Body of pancreas (tissue), 4 donors: Measurements from ENCODE around the gene NTS. TPM values are rescaled to one million over a fixed set of nuclear protein-coding genes. Genes with fewer than 3 reads are reported as not detected.

ENCODE experiments used
- ATAC-seq: fragments of 150-250 bp; one replicate; pipeline ENCODE4 v1.9.1; 2016
- DNase-seq, 4 donors: peaks; one replicate each; pipeline ENCODE4 v3.0.0-alpha.2; 2019
- H3K27ac ChIP-seq, 4 donors: fragments of 200-600 bp; sonication (generic); 1 replicate in 3 of 4; 2 replicates in 1 of 4; pipeline versions ENCODE4 v1.5.1 to v1.6.1; 2016 to 2019; ENCODE audit warnings: mild to moderate bottlenecking in 1 of 4, mixed read lengths in 1 of 4, moderate library complexity in 1 of 4
- H3K27me3 ChIP-seq, 2 donors: fragments of 200-600 bp; sonication (generic); one replicate each; pipeline ENCODE4 v1.6.0; 2016; ENCODE audit warnings: mild to moderate bottlenecking in 1 of 2
- H3K36me3 ChIP-seq, 2 donors: fragments of 200-600 bp; sonication (generic); replicated peaks in 1 of 2; 2 replicates each; pipeline ENCODE4 v1.5.1; 2016; ENCODE audit warnings: low read depth in 2 of 2; ENCODE audit not compliant: insufficient read depth in 1 of 2
- H3K4me1 ChIP-seq: fragments of 200-600 bp; sonication (generic); one replicate; pipeline ENCODE4 v1.6.0; 2016
- H3K4me3 ChIP-seq, 2 donors: fragments of 200-600 bp; sonication (generic); 1 replicate in 1 of 2; 2 replicates in 1 of 2; pipeline ENCODE4 v1.5.1; 2016 to 2019
- H3K9me3 ChIP-seq, 3 donors: fragments of 200-600 bp; sonication (generic); 1 replicate in 2 of 3; 2 replicates in 1 of 3; pipeline ENCODE4 v1.5.1; 2016
- CTCF ChIP-seq, 7 experiments: fragments of 450-650 bp in 4 of 7; fragments of 200-600 bp in 3 of 7; sonication (generic) in 3 of 7; IDR thresholded peaks; one replicate each; pipeline ENCODE4 v1.5.1; 2016 to 2019; ENCODE audit warnings: antibody characterized with exemption in 7 of 7
- POLR2A ChIP-seq, 3 donors: fragments of 450-650 bp; IDR thresholded peaks; one replicate each; pipeline ENCODE4 v1.6.1; 2016; ENCODE audit warnings: antibody characterized with exemption in 3 of 3, mild to moderate bottlenecking in 2 of 3
- WGBS, 2 donors: methylation state at CpG; one replicate each; pipeline ENCODE4 v1.1.5; 2017; 5-methylcytosine and 5-hydroxymethylcytosine counted together
- intact Hi-C: fragments of 100-400 bp; cut with DNase I; formaldehyde crosslinking; loops from one replicate; pipeline ENCODE4 v1.15.1; 2023
- total RNA-seq, 2 donors: library from RNA; depleted of rRNA; stranded (reverse); fragments of >200 nt; gene quantifications; one replicate each; pipeline ENCODE4 v1.1.0, GENCODE V29; 2016

The NTS gene
- total RNA-seq = 1 to 10 TPM in 1 of 2 donors, not detected in 1; 1.3 TPM

- no peaks in the 10 kb centered on the region for H3K36me3 ChIP-seq
- no peak within 1 kb of the TSS for H3K27ac ChIP-seq
- H3K9me3 ChIP-seq = no peaks in the 10 kb centered on the region
- TF ChIP-seq POLR2A (IDR thresholded peaks at IDR 0.05) (no peak), CTCF (IDR thresholded peaks at IDR 0.05) (no peak)
- no peaks in the 10 kb centered on the region for H3K27me3 ChIP-seq
- intact Hi-C loops = loop anchor here (5.0 kb wide), 1 partner anchor 397 kb away; no protein-coding TSS in a partner anchor
- H3K4me1 ChIP-seq = no peaks in the 10 kb centered on the region
- WGBS, 2 donors = 27 to 32% methylated on average over 3 of the region's 3 CpGs
- no peak for ATAC-seq
- no peak for DNase-seq
- no peak within 1 kb of the TSS for H3K4me3 ChIP-seq
Observed at GRCh38 chr12:85874031-85874461, at the start of gene NTS. NTS (plus strand) TSS chr12:85874295; CDS start chr12:85874404, 109 bp downstream.

GRCh38 chr12:85825746-85826145 is 48.3 kb upstream of the NTS start:
- Histone ChIP-seq H3K4me3 (no peak overlapping the region), H3K27ac (no peak overlapping the region), H3K36me3 (no peaks in the 10 kb centered on the region), H3K27me3 (no peaks in the 10 kb centered on the region), H3K9me3 (no peaks in the 10 kb centered on the region), H3K4me1 (peaks cover 27% of the 10 kb centered on the region)
- intact Hi-C loops = no loop called here
- no peak for DNase-seq
- TF ChIP-seq CTCF (IDR thresholded peaks at IDR 0.05) = no peak
- no peak for TF ChIP-seq POLR2A (IDR thresholded peaks at IDR 0.05)
- peak; percentile 55 for ATAC-seq

GRCh38 chr12:85828576-85828975 is 45.5 kb upstream of the NTS start:
- Histone ChIP-seq H3K9me3 (no peaks in the 10 kb centered on the region), H3K4me3 (no peak overlapping the region), H3K36me3 (no peaks in the 10 kb centered on the region), H3K27ac (no peak overlapping the region), H3K27me3 (no peaks in the 10 kb centered on the region), H3K4me1 (peaks cover 10% of the 10 kb centered on the region)
- intact Hi-C loops = no loop called here
- TF ChIP-seq CTCF (IDR thresholded peaks at IDR 0.05) = no peak
- no peak for TF ChIP-seq POLR2A (IDR thresholded peaks at IDR 0.05)
- WGBS, 2 donors = 94 to 96% methylated on average over 1 of the region's 1 CpG
- no peak for ATAC-seq
- DNase-seq = no peak

- no peaks in the 10 kb centered on the region for H3K27me3 ChIP-seq
- TF ChIP-seq CTCF (IDR thresholded peaks at IDR 0.05) (no peak), POLR2A (IDR thresholded peaks at IDR 0.05) (no peak)
- intact Hi-C loops = no loop called here
- WGBS, 2 donors = 87 to 90% methylated on average over 2 of the region's 2 CpGs
- H3K9me3 ChIP-seq = no peaks in the 10 kb centered on the region
- peaks cover 10% of the 10 kb centered on the region for H3K4me1 ChIP-seq
- no peaks in the 10 kb centered on the region for H3K36me3 ChIP-seq
- ATAC-seq (no peak), DNase-seq (no peak)
- H3K27ac ChIP-seq = no peak overlapping the region
- no peak overlapping the region for H3K4me3 ChIP-seq
Observed at GRCh38 chr12:85829391-85829790, 44.7 kb upstream of the NTS start.

- H3K4me1 ChIP-seq = peaks cover 1% of the 10 kb centered on the region
- intact Hi-C loops = no loop called here
- H3K36me3 ChIP-seq = no peaks in the 10 kb centered on the region
- no peak for DNase-seq
- H3K4me3 ChIP-seq = no peak overlapping the region
- ATAC-seq = no peak
- TF ChIP-seq CTCF (IDR thresholded peaks at IDR 0.05) (no peak), POLR2A (IDR thresholded peaks at IDR 0.05) (no peak)
- no peak overlapping the region for H3K27ac ChIP-seq
- H3K27me3 ChIP-seq = no peaks in the 10 kb centered on the region
- no peaks in the 10 kb centered on the region for H3K9me3 ChIP-seq
- 62 to 67% methylated on average over 2 of the region's 2 CpGs for WGBS, 2 donors
Observed at GRCh38 chr12:85831327-85831990, 42.6 kb upstream of the NTS start.
